Hindlimb muscle (tissue), 1 donor: ENCODE data around the gene COL18A1. TPM values are rescaled to one million over a fixed set of nuclear protein-coding genes. Genes with fewer than 3 reads are reported as not detected.

Experiments
- polyA plus RNA-seq: library from polyadenylated mRNA; unstranded; fragments of 120-200 nt; gene quantifications from one replicate; pipeline ENCODE4 v1.2.1, GENCODE V29; 2013; ENCODE audit not compliant: insufficient read length

COL18A1 gene
- polyA plus RNA-seq, 1 donor: 89.1 TPM

Other genes starting within 250 kb of the COL18A1 start
- gene POFUT2, start 117.3 kb upstream of the COL18A1 start, polyA plus RNA-seq: 36.5 TPM
- gene SLC19A1, start 137.3 kb downstream of the COL18A1 start, polyA plus RNA-seq: 8.1 TPM
- gene PCBP3, start 238.6 kb downstream of the COL18A1 start, polyA plus RNA-seq: 0.81 TPM